Activated CD4-positive, alpha-beta T cell treated with anti-CD3 and anti-CD28 coated beads for 24 hours (primary cell): ENCODE data around the gene CCDC27.
"Not testable (repeated sequence)": the region's sequence is repeated elsewhere in the genome, so short reads cannot be mapped to it uniquely, and the experiment has no call there.

Experiments used
- DNase-seq, 2 donors: peaks; one replicate each; pipeline ENCODE4 v3.0.0-alpha.2; 2020; ENCODE audit warnings: low read depth in 2 of 2

The CCDC27 gene

DNA sequence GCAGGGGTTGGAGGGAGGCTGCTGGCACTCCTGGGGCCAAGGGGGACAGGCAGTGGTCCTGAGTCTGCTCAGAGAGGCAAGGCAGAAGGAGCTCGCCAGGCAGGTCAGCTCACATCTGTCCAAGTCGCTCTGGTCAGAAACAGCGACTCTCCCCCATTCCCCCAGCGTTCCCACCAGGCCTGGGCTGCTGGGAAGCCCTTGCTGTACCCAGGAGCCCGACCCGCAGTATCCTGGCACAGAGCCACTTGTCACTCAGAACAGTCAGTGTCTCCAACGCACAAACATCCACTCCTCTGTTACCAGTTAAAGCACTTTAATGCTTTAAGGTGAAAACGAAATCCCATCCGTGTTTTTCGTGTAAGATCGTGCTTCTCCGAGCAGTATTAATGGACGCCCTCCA is 16.6 kb upstream of the CCDC27 start:
- DNase-seq = no peak

DNA sequence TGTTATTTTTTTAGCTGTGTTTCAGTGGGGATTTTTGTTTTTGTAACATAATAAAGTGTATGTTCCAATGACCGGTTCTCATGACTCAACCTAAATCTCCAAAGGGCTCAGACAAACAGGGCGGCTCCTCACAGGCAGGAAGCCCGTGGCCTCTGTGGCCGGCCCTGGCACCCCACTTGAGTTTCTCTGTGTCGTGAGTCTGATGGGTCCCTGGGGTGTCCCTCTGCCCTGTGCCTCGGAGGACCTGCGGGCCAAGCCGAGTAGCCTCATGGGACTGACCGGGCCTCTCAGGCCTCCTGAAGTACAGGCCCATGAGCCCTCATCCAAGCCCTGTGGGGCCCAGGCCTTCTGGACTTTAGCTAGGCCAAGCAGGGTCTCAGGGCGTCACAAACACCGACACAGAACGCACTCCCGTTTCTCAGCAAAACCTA is 16.1 kb upstream of the CCDC27 start:
- no peak for DNase-seq

DNA sequence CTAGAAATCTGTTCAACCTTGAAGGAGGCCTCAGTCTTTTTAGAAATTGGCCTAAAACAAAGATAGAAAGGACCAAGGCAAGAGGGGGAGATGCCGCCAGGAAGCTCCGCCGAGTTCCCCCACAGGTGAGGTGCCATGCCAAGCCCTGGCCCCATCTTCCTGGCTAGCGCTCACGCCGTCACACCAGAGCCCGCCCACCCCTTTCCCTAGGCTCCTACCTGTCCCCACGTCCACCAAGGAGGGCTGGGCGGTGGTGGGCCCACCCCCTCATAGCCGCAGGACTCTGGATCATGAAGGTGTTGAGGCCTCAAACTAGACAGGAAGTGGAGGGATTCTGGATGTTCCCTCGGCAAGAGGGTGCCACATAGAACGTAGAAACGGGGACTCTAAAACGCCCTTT is 15.5 kb upstream of the CCDC27 start:
- no peak for DNase-seq

DNA sequence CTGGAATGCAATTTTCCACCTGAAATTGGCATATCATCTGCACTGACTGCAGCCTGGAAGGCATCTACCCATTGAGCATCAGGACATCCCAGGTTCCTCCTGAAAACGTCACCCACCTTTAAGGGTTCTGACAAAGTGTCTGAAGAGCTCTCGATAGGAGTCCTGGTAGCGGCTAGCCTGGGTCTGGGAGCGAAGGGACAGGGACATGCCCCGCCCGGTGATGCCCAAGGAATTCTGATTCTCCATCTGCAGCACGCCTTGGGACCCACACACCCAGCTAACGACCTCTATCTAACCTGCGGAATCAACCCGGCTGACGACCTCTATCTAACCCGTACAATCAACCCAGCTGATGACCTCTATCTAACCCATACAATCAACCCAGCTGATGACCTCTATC is 13.3 kb upstream of the CCDC27 start:
- DNase-seq = no peak

DNA sequence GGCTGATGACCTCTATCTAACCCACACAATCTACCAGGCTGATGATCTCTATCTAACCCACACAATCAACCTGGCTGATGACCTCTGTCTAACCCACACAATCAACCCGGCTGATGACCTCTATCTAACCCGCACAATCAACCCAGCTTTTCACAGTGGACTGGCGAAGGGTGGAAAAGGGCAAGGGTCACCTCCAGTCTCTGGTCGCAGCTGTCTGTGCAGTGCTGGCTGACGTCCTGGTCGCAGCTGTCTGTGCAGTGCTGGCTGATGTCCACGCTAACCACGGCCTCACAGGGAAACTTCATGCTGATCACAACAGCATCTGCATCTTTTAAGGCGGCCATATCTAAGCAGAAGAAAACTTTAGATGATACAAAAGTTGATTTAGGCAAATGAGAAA is 12.2 kb upstream of the CCDC27 start:
- DNase-seq = no peak

DNA sequence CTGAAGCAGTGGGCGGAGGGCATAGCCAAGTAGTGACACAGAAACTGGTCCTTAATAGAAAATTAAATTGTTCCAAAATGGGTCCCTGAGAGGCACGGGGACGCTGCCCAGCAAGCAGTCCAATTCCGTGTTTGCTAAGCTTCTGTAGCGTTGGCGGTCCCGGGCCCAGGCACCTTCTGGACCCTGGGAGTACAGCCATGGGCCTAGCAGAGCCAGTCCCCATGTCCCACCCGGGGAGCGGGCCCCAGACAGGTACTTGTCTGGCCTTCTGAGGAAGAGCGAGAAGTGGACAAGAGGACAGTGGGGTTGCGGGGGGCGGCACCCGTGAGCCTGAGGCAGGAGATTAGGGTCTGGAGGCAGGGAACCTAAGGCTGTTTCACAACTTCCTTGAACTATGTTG is 11.5 kb upstream of the CCDC27 start:
- no peak for DNase-seq

DNA sequence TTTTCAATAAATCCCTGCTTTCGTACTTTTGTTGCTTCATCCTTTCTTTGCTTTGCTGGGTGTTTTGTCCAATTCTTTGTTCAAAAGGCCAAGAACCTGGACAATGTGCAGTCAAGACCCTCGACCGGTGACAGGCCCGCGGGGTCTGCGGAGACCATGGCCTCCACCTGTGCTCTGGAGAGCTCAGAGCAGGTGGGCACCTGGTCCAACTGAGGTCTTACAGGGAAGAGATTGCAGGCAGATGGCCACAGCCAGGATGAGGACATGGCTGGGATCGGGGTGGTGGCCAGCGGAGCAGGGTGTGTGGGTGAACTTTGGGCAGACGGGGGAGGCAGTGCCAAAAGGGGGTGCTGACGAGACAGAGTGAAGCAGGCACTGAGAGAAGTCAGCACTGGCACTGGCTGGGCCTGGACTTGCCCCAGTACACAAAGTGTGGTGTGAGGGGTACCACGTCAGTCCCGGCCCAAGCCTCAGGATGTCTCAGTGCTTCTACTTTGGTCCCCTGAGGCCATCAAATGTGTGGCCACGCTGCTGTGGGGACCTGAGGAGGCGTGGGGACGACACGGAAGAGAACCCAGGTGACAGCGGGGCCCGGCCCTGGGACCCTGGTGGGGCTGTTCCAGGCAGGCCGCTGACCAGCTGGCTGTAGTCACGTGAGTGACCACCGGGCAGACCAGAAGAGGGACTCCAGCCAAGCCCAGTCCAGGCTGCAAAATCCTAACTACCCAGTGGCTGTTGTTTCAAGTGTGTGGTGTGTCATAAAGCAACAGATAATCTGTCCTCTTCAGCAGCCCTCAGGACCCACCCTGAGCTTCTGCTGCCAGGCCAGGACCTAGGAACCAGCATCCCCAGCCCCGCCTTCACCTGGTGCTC is 10.4 kb upstream of the CCDC27 start:
- no peak for DNase-seq

DNA sequence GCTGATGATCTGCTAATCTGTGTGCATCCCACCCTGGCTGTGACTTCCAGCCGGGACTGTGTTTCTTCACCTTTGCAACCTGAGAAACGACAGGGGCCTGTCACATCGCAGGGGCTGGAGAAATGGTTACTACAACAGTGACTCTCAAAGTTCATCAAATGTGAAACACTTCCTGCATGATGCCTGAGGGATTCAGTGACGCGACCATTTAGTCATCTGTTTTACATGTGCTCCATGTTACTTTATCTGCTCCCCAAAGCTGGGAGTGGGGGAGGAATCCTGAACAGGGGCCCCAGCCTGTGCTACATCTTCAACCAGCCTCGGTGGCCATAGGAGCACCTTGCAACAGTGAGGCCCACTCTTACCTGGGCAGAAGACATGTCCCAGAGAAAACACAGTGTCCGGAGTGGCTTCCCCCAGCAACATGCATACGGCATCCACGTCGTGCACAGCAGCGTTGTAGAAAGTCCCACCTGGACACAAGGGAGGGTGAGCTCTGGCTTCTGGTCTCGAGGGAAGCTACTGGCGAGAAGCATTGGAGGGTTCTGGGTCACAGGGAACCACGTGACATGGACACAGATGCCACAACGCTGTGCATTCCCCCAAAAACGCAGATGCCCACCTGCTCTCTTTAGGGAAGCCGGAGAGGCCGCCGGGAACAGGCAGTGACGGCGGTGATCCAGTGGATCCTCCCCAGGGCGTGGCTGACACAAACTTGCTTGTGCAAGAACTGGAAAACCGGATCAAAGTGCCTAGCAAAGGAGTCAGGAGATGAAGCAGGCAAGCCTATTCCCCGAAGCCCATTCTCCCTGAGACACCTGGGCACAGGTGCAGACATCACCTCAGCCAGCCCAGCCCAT is 9.6 kb upstream of the CCDC27 start:
- DNase-seq = no peak

DNA sequence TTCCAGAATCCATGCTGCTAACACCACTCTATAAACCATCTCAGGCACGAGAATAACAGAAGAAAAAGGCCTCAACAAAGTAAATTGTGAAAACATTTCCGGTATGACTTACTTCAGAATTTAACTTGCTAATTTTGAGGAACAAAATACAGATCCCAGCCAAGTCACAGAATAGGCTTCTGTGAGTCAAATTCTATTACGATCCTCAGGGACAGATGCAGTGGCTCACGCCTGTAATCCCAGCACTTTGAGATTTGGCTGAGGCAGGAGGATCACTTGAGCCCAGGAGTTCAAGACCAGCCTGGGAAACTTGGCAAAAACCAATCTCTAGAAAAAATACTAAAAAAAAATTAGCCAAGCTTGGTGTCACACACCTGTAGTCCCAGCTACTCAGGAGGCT is 8.8 kb upstream of the CCDC27 start:
- DNase-seq = no peak

DNA sequence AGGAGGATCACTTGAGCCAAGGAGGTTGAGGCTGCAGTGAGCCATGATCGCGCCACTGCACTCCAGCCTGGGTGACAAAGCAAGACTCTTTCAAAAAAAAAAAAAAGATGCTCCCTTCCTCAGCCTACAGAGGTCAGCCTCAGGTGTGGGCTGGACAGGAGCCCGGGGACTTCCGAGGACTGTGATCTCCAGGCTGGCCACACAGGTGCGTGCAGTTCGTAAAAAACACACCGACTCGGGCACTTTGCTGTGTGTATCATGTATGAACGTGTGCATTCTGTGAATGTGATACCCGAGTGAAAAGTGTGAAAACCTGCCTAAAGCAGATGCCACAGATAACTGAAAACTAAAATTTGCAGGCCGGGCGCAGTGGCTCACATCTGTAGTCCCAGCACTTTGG is 8.4 kb upstream of the CCDC27 start:
- DNase-seq = no peak

DNA sequence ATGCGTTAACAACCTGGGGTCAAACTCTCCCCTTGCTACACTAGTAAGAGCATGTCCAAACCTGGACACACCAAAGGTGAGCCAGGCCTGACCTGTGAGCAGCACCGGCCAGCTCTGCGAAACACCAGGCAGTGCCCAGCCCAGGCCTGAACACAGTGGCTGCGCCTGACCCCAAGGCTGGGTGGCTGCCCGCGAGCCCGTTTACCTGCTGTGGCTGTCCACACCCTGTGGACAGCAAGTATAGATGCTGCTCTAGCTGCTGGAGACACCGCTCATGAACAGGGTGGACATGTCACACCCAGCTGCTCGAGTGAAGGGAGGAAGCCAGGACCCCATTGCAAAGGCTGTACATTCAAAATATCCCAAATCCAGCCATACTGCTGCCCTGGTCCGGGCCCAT is 7.6 kb upstream of the CCDC27 start:
- DNase-seq = no peak

DNA sequence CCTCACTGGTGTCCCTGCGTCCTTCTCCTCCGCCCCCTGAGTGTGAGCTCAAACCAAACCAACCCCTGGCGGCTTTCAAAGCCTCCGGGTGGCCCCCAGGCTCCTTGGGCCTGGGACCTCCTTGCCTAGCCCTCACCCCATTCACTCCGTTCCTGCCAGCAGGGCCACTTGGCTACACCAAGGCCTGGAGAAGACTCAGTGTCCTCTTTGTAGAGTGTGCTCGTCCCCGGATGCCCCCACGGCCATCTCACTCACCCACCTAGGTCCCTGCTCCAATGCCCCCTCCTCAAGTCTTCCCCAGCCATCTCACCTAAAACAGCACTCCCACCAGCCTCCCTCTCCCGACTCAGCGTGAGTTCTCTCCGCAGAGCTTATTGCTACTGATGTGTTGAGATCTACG is 7.2 kb upstream of the CCDC27 start:
- DNase-seq = no peak

DNA sequence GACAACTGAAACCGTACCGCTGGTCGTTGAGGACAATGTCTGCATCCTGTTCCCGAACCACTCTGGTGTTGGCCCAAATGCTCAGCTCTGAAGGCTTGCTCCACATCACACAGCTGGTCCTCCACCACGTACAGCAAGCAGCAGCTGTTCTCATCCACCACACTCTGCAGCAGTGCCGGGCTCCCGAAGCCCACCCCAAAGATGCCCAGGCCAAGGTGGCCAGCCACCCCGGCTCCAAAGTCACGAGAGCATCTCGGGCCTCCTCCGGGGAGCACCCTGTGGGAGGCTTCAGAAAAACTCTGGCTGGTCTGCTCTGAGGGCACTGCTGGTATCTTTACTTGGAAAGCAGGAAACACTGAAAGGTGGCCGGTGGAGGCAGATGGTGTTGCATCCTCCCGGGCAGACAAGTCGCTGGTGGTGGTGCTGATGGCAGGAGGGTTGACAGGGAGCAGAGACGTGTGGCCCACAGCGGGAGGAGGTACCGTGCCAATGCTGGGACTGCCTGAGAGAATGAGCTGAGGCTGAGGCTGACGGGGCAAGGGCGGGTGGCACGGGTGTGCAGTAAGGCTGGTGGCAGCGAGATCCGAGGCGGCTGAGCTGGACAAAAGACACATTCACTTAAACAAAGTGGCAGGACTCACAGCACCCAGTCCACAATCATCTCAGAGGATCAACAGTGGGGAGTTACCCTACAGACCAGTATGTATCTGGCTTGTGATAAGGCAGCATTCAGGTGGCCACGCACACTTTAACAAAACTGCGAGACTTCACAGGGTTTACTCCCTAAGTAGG is 6.5 kb upstream of the CCDC27 start:
- DNase-seq = no peak

DNA sequence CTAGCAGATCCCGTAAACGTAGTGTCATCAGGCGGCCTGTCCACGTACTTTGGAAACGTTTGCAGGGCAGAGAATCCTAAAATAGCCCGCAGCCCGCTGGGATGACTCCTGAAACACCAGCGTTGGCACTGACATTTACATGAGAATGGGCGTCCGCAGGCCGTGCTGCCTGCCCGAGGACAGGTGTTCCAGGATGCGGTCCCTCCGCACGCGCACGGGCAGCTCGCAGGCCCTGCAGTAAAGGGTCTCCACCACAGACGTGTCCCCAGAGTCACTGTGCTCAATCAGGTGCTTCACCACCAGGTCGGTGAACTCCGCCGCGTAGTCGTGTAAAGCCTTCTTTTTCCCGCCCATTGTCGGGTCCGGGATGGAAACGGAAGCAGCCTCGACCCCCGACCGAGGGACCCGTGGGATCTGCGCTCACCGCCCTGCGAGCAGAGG is 5.8 kb upstream of the CCDC27 start:
- no peak for DNase-seq

DNA sequence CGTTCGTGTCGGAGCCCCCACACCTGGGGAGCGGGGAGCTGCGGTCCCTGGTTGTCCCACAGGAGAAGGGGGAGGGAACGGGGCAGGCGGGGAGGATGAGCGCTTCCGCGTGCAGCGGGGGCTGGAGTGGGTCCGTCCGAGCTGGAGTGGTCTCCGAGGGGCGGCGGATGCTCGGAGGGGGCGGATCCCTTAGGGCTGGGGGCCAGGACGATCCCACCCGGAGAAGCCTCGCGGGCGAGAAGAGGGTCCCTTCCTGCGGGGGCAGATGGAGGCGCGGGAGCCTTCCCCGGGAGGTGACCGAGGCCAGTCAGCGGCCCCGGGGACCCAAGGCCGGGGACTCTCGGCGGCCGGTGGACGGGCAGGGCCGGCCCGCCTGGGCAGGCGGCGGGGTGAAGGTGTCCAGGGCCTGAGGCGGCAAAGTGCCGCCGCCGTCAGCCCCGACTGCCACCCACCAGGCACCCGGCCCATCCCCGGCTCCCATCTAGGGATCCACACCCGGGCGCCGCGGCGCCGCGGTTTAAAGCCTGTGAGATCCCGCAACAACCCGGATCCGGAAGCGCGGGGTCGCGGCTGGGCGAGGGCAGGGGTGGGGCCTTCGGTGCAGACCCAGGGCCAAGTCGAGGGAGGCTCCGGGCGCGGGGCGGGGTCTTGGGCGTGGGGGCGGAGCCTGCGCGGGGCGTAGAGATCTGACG is 5.3 kb upstream of the CCDC27 start:
- DNase-seq = peak; percentile 85 to 90

DNA sequence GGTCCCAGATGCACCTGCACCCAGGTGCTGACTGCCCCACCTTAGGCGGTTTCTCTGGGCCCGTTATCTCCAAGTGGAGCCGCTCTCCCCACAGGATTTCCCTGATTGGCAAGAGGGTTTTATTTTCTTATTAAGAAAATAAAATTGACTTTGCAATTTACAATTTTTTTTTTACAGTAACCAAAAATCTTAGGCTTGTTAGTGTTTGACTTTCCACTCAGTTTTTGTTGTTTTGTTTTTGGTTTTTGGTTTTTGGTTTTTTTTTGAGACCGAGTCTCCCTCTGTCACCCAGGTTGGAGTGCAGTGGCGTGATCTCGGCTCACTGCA is 4.8 kb upstream of the CCDC27 start:
- no peak for DNase-seq

DNA sequence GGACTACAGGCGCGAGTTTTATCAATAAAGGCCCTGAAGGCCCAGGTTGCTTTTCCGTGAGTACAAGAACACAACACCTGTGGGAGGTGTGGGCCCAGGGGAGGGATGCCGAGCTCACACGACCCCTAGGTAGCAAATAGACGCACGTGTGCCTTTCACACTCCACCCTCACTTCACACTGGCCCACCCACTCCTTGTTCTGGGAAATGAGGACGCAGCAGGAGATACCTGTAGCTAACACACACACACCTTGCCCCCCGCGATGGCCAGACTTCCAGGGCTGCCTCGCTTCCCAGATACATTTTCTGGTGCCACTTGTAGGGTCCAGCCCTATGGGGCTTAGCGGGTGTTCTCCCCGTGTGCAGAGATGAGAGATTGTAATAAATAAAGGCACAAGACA is 4.3 kb upstream of the CCDC27 start:
- no peak for DNase-seq

DNA sequence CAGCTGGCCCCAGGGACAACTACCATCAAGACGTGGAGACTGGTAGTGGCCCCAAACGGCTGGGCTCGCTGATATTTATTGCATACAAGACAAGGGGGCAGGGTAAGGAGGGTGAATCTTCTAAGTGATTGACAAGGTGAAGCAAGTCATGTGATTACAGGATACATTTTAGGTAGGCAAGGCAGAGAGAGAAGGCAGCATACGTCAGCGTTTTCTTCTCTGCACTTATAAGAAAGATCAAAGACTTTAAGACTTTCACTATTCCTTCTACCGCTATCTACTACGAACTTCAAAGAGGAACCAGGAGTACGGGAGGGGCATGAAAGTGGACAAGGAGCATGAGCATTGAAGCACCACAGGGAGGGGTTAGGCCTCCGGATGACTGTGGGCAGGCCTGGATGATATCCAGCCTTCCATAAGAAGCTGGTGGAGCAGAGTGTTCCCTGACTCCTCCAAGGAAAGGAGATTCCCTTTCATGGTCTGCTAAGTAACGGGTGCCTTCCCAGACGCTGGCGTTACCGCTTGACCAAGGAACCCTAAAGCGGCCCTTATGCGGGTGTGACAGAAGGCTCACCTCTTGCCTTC is 3.8 kb upstream of the CCDC27 start:
- not testable (repeated sequence) for DNase-seq

DNA sequence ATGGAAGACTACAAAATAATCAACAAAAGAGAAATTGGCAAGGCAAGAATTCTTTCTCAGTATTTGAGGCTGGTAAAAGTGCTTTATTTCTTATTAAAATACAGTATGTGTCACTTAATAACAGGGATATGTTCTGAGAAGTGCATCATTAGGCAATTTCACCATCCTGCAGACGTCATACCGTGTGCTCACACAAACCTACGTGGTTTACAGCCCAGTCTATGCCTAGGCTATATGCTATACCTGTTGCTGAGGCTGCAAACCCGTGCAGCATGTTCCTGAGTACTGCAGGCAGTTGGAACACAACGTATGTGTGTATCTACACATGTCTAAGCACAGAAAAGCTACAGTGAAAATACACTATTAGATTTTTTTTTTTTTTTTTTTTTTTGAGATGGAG is 2.7 kb upstream of the CCDC27 start:
- DNase-seq = no peak

DNA sequence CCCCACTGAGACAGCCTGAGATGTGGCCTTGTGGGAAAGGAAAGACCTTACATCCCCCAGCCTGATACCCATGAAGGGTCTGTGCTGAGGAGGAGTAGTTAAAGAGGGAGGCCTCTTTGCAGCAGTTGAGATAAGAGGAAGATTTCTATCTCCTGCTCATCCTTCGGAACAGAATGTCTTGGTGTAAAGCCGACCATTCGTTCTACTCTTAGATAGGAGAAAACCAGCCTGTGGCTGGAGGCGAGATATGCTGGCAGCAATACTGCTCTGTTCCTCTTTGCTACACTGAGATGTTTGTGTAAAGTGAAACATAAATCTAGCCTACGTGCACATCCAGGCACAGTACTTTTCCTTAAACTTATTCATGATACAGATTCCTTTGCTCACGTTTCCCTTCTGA is 1.5 kb upstream of the CCDC27 start:
- no peak for DNase-seq
